HS-27A (cell line): ENCODE measurements around the gene LCA5.
A peak's percentile ranks its signal among the peaks of the same experiment; 100 is the strongest.
"Not testable (repeated sequence)": the region's sequence is repeated elsewhere in the genome, so short reads cannot be mapped to it uniquely, and the experiment has no call there.

Experiments
- DNase-seq: peaks from one replicate; pipeline ENCODE4 v3.0.0-alpha.2; 2012; ENCODE audit warnings: low read depth, missing footprints

The LCA5 gene

GRCh38 chr6:79536954-79537747 lies at the start of gene LCA5:
TSS of gene LCA5 (minus strand) at chr6:79537430. CDS start at chr6:79518894, 18,536 bp downstream.
- DNase-seq: peak; percentile 86

GRCh38 chr6:79586548-79586947 lies 49.3 kb upstream of the LCA5 start:
- DNase-seq: no peak

GRCh38 chr6:79584332-79584731 lies 47.1 kb upstream of the LCA5 start:
- DNase-seq: no peak

- DNase-seq: not testable (repeated sequence)
Measured at GRCh38 chr6:79577926-79578325, 40.7 kb upstream of the LCA5 start.

- peak; percentile 56 for DNase-seq
Measured at GRCh38 chr6:79574630-79575225, 37.5 kb upstream of the LCA5 start.

- DNase-seq: no peak
Measured at GRCh38 chr6:79574174-79574573, 36.9 kb upstream of the LCA5 start.

- no peak for DNase-seq
Measured at GRCh38 chr6:79571030-79571367, 33.8 kb upstream of the LCA5 start.

GRCh38 chr6:79570129-79571029 lies 33.1 kb upstream of the LCA5 start:
- DNase-seq: no peak

GRCh38 chr6:79568996-79569395 lies 31.8 kb upstream of the LCA5 start:
- no peak for DNase-seq

- no peak for DNase-seq
Measured at GRCh38 chr6:79564636-79565035, 27.4 kb upstream of the LCA5 start.

- no peak for DNase-seq
Measured at GRCh38 chr6:79559706-79560105, 22.5 kb upstream of the LCA5 start.

- no peak for DNase-seq
Measured at GRCh38 chr6:79557673-79558467, 20.6 kb upstream of the LCA5 start.

- DNase-seq: no peak
Measured at GRCh38 chr6:79554305-79554704, 17.1 kb upstream of the LCA5 start.

GRCh38 chr6:79551401-79551800 lies 14.2 kb upstream of the LCA5 start:
- DNase-seq: no peak

GRCh38 chr6:79548304-79548703 lies 11.1 kb upstream of the LCA5 start:
- DNase-seq: no peak

GRCh38 chr6:79546186-79546585 lies 9.0 kb upstream of the LCA5 start:
- DNase-seq: no peak

- peak; percentile 72 for DNase-seq
Measured at GRCh38 chr6:79544939-79545450, 7.8 kb upstream of the LCA5 start.

GRCh38 chr6:79544299-79544927 lies 7.2 kb upstream of the LCA5 start:
- DNase-seq: no peak

- DNase-seq: no peak
Measured at GRCh38 chr6:79543886-79544285, 6.7 kb upstream of the LCA5 start.

- no peak for DNase-seq
Measured at GRCh38 chr6:79543411-79543810, 6.2 kb upstream of the LCA5 start.
